HG03460 (cell line): ENCODE results near the gene GRM1.

Source experiments
- ATAC-seq: cut with Tn5 transposase; IDR thresholded peaks from one replicate; pipeline ENCODE4 v1.9.1; 2021; ENCODE audit not compliant: unreplicated experiment

GRM1 gene

DNA sequence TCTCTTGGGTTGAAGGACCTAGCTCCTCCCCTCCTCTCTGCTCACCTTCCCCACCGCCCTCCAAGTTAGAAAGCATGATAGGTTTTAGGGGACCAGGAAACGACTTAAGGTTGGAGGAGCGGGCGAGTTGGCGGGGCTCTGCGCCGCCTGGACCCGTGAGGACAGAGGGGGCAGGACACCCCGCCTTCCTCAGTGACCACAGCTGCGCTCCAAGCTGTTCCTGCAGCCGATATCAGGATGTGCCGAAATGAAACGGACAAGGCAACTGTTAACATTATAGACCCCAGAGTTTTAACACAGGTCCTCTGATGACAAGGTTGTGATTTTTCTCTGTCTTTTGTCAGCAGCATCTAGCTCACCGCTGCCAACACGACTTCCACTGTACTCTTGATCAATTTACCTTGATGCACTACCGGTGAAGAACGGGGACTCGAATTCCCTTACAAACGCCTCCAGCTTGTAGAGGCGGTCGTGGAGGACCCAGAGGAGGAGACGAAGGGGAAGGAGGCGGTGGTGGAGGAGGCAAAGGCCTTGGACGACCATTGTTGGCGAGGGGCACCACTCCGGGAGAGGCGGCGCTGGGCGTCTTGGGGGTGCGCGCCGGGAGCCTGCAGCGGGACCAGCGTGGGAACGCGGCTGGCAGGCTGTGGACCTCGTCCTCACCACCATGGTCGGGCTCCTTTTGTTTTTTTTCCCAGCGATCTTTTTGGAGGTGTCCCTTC is at the start of gene GRM1:
Gene GRM1 (plus strand): TSS at position 212 of the 722 bp plus-strand sequence. CDS start 456 bp downstream, at position 668.
- no peak for ATAC-seq

DNA sequence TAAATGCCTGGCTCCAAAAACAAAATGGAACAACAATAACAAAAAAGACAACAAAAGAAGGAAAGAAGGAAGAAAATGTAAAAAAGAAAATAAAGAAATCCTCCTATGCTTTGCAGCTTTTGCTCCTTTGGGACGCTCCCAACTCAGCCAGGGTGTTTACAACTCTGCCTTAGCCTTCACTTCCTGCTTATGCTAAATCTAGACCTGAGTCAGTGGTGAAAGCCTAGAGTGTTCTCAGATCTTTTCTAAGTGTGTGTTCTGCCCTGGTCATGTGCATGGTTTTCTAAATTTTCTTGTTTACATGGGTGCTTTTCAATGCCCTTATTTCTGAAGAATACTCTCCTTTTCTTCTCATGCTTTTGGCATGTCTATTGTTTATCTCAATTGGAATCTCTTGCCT is 19.5 kb upstream of the GRM1 start:
- ATAC-seq = no peak

DNA sequence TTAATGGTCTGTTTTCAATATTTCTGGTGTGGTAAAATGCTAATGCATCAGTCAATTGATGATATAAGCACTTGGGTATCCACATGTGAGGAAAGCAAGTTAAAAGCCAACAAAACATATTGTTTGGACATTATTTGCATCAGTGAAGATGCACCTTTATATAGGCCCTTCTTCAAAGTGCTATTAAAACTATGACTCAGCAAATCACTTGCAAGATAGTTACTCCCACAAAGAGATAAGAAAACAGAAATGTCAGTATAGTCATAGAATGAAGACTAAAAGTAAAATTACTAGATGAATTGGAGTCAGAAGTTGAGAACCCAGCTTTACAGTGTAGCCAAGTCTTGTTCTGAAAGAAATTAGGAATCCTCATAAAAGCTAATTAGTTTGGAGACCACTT is 14.6 kb upstream of the GRM1 start:
- no peak for ATAC-seq

DNA sequence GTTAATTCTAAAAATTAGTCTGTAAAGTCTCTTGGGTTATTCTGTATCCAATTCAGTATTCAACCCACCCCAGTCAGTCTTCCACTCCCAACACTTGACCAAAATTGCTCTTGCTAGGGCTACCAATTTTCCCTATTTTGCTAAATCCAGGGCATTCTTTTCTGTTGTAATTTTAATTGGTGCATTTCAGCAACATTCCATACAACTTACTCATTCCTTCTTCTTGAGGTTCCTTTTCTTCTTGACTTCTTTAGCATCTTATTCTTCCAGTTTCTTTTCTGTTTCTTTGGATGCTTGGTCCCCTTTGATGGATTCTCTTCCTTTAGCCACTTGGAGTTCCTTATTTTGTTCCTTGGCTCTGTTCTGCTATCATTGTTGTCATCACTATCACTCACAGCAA is 11.2 kb upstream of the GRM1 start:
- ATAC-seq = no peak

DNA sequence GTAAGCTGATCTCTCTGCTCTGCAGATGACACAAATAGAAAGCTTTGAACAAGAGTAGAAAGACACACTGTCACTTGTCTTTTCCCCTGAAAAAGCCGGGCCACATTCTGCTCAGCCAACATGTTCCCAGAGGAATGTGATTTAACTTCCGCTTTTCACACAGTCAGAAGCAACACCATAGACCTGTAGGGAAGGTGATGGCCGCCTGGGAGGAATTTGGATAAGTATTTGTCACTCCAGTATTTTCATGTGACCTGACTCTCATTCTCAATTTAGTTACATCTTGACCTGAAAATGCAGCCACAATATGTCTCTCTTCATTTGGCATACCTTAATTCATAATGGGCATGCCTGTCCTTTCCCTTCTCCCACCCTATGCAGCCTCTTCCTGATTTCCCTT is 2.0 kb upstream of the GRM1 start:
- ATAC-seq = no peak

DNA sequence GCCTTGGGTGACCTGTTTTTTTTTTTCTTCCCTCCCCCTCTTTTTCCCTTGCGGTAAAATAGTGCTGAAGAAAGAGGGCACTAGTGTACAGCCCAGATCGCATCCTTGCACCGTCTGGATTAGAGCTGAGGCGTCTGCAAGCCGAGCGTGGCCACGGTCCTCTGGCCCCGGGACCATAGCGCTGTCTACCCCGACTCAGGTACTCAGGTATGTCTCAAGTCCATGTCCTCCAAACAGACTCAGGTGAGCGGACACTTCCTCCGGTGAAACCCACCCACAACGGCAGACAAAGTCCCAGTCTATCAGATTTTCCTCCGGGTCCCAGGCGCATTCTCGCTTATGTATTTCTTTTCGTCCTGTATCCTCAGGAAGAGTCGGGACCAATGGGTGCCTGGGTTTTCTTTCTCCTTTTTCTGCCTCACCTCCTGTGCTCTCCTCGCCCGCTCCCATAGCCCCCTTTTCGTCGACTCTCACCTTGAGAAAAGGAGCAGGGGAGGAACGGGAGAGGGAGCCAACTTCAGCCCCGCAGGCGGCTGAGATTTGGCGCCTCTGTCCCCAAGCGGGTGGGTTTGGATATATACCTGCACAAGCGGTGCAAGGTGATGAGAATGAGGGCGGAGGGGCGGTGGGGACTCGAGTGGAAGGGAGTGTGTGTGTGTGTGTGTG is 1.1 kb upstream of the GRM1 start:
- no peak for ATAC-seq

DNA sequence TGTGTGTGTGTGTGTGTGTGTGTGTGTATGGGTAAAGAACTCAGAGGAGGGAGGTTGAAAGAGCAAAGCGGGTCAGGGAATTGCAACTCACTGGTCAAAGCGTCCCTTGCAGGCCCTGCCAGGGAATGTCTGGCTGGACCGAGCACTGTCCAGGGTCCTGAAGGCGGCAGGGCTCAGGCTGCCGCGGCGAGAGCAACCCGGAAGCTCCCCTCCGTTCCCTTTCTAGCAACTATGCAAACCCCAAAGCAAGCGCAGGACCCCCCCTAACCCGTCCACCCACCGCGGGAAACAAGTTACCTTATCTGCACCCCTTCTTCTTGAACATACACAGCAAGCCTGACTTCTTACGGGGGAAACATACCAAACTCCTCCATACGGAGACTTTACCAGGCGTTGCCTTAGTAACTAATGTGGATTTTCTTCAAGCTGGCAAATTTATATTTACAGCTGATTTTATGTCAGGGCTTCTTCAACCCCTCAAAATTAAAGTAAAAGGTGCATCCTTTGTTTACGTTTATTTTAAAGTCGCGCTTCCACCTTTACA is 538 bp upstream of the GRM1 start:
- ATAC-seq = no peak

DNA sequence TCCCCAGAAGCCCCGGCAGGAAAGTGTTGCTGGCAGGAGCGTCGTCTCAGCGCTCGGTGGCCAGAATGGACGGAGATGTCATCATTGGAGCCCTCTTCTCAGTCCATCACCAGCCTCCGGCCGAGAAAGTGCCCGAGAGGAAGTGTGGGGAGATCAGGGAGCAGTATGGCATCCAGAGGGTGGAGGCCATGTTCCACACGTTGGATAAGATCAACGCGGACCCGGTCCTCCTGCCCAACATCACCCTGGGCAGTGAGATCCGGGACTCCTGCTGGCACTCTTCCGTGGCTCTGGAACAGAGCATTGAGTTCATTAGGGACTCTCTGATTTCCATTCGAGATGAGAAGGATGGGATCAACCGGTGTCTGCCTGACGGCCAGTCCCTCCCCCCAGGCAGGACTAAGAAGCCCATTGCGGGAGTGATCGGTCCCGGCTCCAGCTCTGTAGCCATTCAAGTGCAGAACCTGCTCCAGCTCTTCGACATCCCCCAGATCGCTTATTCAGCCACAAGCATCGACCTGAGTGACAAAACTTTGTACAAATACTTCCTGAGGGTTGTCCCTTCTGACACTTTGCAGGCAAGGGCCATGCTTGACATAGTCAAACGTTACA is 817 bp downstream of the GRM1 start:
- ATAC-seq = no peak

DNA sequence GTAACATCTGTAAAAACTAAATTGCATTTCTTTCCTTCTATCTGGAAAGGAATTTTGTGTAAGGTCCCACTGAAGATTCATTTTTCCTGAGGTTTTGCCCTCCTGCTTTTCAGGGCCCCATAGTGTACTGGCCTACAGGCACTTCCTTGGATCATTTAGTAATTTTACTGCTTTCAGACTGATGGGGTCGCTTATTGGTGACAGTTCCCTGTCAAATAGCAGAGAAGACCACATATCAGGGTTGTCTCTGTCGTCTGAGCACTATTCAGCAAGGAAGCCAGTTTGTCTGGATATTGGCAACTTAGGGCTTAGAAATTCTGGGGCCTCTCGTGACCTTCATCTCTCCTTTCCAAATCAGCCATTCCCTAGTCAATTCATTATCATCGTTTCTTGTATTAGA is 3.5 kb downstream of the GRM1 start:
- no peak for ATAC-seq

DNA sequence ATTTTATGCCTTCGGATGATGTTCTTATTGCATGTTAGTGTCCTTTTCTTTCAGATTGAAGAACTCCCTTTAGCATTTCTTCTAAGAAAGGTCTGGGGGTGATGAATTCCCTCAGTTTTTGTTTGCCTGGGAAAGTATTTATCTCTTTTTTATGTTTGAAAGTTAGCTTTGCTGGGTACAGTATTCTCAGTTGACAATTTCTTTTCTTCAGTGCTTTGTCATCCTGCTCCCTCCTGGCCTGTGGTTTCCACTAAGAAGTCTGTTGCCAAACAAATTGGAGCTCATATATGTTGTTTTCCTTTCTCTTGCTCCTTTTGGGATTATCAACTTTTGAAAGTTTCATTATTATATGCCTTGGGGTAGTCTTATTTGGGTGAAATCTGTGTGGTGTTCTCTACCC is 11.5 kb downstream of the GRM1 start:
- ATAC-seq = no peak

DNA sequence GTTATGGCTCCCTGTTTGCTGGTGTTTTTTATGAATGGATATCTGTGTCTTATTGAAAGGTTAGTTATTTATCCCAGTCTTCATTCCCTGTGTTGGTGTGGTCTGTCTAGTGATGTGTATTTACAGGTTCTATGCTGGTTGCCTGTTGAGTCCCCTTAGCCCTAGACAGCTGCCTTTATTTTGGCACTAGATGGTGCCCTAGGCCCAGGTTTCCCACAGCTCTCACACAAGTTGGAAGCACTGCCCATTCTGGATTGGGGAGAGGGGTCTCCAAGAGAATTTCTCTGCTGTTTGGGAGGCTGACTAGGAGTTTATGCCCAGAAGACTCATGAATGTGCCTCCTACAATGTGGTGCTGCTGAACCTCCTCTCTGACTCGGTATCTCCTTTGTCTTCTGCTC is 12.4 kb downstream of the GRM1 start:
- ATAC-seq = no peak

DNA sequence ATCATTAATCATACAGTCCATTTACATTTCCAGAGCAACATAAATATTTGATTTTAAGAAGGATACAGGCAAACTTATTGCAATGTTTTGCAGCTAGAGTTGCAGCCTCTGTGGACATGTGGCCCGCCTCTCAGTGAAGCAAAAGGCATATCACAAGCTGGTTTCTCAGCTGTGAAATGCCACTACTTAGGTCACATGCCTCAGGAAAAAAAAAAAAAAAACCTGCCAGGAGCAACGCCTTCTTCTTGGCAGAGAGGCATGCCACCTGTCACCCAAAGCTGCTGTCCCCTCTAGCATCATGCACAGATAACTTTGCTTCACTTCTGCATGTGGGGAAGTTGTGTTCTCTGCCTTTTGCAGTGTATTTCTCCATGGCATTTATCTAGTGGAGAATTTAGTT is 18.5 kb downstream of the GRM1 start:
- ATAC-seq = no peak

DNA sequence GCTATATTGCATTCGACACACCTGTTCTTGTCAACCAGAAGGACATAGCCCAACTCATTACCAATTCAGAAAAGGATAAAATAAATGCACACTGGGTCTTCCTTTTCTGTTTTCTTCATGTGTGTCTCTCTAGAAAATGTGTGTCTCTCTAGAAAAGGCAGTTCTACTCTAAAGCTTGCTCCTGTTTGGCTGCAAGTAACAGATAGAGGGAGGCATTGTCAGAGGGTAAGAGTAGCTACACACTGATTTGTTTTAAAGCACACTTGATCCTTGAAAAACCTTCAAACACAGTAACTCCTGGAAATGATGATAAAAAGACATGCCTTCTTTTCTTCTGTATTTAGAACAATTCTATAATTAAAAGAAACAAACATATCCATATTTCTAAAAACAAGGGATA is 21.3 kb downstream of the GRM1 start:
- ATAC-seq = no peak

DNA sequence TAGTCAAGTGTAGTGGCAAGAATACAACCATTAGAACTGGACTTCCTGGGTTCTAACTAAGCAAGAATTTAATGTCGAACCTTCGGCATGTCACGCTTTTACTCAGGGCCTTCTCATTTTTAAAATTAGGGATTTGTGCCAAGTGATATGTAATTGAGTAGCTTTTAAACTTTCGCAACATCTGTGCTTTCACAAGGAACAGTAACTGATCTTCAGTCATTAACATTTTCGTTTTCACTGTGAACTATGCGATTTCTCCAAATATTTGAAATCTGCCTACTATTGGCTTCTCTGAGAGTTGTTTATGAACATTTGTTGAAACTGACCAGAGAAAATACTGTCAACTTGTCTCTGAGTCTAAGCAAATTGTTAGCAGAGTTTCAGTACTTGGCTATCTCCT is 27.6 kb downstream of the GRM1 start:
- ATAC-seq = no peak

DNA sequence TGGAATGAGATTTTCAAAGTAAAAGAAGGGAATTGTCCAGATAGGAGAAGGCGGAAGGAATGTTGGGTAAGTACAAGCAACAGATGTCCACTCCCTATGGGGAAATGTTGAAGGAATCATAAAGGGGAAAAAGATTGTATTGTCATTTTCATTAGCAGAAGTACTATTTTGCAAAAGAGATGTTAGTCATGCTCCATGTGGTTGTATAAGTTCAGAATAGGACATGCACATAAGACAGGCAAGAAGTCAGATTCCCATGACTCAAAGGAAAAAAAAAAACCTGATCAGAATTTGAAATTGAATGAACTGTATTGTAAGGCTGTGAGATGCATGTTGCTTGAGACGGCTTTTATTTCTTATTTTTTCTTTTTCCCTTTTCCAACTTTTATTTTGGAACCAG is 36.8 kb downstream of the GRM1 start:
- ATAC-seq = no peak

DNA sequence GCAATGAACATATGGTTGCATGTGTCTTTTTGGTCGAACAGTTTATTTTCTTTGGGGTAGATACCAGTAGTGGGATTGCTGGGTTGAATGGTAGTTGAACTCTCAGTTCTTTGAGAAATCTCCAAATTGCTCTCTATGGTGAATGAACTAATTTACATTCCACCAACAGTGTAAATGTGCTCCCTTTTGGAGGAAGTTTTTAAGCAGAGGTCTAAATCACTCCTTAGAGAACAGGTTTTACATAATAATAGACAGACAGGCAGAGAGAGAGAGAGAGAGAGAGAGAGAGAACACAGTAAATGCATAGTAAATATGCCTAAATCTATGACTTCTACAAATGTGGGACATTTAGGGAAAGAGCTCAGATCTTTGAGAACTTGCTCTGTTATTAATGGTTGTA is 37.6 kb downstream of the GRM1 start:
- no peak for ATAC-seq

DNA sequence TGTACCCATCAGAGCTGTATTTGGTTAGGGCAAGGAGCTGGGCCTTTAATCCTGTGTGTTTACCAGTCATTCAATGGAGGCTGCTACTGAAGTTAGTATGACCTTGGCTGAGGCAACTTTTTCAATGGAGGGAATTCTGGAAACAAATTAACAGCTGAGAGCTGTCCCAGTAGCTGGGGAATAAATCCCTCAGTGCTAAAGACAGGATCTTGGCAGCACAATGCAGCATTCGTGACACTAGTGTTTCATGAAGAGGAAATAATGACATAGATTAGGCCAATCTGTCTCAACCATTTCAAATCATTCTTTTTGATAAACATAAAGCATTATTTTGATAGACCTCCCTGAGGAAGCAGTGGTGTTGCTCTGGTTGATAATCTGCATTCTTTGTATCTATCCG is 42.9 kb downstream of the GRM1 start:
- ATAC-seq = no peak

DNA sequence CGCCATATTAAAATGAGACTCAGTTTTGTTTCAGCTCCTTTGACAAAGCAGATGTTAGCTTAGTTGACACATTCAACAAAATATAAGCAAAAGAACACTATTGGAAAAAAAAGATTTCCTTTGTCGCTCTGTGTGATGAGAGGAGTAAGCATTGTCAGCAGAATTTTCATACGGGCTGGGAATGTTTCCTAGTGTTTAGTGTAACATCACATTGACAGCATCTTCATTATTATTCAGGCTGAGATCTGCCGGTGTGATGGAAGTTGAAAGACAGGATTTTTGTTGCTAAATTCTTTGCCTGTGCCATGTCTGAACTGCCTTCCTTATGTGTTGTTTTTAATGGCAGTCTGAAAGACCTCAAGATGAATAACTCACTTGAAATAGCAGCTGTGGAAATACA is 49.1 kb downstream of the GRM1 start:
- ATAC-seq = no peak

DNA sequence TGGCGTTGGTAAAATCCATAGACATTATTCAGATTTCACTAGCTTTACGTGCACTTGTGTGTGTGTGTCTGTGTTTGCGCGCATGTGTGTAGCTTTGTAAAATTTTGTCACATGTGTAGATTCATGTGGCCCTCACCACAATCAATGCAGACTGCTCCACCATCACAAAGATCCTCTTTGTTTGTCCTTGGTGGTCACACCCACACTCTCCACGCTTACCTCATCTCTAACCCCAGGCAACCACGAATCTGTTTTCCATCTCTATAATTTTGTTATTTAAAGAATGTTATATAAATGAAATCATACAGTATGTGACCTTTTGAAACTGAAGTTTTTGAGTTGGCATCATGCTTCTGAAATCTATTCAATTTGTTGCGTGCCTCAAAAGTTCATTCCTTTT is 58.5 kb downstream of the GRM1 start:
- ATAC-seq = no peak

DNA sequence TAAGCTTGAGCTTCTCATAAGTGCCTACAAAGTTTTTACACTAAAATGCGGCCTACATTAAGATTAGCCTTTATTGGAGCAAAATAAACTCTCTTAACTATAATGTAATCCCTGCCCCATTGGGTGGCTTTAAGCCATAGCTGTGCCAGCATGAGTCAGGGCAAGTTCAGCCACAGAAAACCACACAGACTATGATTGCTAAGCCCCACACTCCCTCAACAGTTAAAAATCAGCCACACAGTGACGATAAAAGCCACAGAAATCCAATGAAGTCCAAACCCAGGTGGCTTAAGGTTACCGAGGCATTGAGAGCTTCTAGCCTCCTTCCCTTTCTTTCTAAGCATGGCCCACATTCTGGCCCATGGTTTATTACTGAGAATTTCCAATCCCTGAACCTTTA is 61.6 kb downstream of the GRM1 start:
- ATAC-seq = no peak

DNA sequence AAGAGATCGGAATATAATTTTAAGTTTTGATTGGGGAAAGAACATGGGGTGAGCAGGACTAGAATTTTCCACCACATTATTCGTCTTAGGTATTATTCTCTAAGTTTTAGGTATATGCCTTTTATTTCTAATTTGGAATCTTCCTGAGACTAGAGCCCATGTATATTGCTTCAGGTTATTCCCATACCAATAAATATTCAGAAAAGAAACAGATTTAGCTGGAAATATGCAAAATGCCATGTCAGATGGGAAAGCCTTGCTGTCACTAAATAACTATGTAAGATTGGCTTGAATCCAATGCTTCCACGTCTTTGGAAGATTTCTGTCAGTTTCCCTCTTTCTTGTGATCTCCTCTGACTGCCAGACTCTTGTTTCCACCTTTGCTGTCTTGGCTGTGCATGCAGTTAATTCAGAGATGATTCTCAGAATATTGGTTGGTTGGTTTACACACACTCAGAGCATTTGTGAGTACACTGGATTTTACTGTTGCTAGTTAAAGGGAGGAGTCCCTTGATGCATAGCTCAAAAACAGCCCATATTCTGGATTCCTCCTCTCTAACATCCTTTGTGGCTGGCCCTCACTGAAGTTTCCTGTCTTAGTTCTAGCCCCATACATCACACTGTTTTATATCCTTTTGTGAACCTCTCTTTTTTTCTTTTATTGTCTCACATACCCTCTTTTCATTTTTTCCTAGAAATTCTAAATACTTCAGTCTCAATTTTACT is 64.3 kb downstream of the GRM1 start:
- no peak for ATAC-seq

DNA sequence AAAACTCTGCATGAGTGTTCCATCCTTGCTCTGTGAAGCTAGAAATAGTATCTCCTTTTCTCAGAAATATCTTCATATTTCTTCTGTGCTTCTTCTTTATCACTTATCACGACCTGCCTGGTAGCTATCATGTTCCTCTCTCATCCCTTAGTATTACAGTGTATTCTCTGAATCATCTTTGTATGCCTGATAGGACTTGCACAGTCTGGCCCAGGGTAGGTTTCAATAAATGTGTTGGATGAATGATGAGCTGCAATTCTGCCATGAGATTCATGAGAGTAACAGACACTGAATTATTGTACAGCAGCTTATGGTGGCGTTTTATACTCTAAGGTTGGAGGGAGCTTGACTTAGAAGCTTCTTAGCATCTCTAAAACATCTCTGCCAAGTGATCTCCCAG is 66.6 kb downstream of the GRM1 start:
- ATAC-seq = no peak
